PC-3 (cell line): ENCODE measurements around the gene TRAF3.

Source experiments
- CTCF ChIP-seq: fragments of 300-600 bp; sonication (generic); conservative IDR thresholded peaks from 2 replicates; pipeline ENCODE4 v1.5.1; 2017; ENCODE audit warnings: antibody characterized with exemption, low read depth, mild to moderate bottlenecking, low read length
- EZH2 ChIP-seq: fragments of 300-600 bp; sonication (generic); IDR thresholded peaks from one replicate; pipeline ENCODE4 v1.6.1; 2017; ENCODE audit warnings: antibody characterized with exemption, mild to moderate bottlenecking, low read length; ENCODE audit not compliant: unreplicated experiment
- EZH2phosphoT487 ChIP-seq: fragments of 300-600 bp; sonication (generic); IDR thresholded peaks from 2 replicates; pipeline ENCODE4 v1.6.1; 2018; ENCODE audit warnings: mild to moderate bottlenecking, antibody characterized with exemption, low read length, borderline replicate concordance

DNA sequence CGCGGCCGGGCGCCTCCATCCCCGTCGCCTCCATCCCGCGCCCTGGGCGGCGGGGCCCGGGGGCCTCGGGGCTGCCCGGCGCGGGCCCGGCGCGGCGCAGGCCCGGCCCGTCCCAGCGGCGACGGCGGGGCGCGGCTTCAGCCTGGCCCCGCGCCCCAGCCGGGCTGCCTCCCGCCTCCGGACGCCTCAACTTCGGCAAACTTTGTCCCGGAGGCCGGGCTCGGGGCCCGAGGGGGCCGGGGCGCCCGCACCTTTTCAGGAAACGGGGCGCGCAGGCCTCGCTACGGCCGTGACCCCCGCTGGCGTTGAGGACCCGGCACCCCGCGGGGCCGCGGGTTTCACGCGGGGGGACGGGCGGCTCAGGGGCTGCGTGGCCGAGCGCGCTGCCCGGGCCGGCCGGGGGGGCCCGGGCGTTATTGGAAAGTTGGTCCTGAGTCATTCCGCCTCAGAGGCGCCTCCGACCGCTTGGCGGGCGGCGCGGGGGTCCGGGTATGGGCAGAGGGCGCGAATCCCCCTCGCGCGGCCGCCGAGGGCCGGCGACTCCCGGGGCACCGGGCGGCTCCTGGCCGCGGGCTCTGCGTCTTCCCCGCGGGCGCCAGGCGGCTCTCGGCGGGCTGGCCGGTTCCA lies 575 bp downstream of the TRAF3 start:
- TF ChIP-seq CTCF: no peak
- TF ChIP-seq EZH2: no peak
- no peak for TF ChIP-seq EZH2phosphoT487
